NCI-H526 (cell line): Measurements from ENCODE around the gene REST.

Experiments
- DNase-seq, 2 experiments: peaks; one replicate each; lab custom pipeline; 2025; lab: John Stamatoyannopoulos, UW

Gene REST

GRCh38 chr4:56977321-56978012, 69.8 kb downstream of the REST start, which contains the start of gene NOA1:
Gene NOA1, minus strand, starts transcription at chr4:56977606. Its CDS starts 21 bp downstream, at chr4:56977585.
- peak; percentile 98 to 99 for DNase-seq

GRCh38 chr4:56978750-56979303, 71.1 kb downstream of the REST start, which contains the start of gene POLR2B:
Gene POLR2B, plus strand, starts transcription at chr4:56978896. Its CDS starts 90 bp downstream, at chr4:56978986.
- DNase-seq, result peak; percentile 93 to 97

DNA sequence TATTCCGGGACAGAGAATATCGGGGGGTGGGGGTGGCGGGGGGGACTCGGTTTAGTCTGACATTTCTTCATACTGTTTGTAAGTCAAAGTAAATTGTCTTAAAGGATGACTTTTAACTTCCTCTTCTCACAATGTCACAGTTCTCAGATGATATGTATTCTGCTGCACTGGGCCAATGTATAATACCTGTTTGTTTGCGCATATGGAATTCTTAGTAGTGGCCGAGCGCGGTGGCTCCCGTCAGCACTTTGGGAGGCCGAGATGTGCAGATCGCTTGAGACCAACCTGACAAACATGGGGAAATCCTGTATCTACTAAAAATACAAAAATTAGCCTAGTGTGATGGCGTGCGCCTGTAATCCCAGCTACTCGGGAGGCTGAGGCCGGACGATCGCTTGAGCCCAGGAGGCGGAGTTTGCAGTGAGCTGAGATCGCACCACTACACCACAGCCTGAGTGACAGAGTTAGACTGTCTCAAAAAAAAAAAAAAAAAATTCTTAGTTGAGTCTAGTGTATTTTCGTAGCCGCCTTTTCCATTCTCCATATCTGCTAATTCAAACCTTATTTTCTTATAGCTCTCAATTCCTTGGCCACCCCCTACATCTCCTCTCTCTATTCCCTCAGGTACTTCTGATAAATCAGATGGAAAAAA, 71.8 kb downstream of the REST start:
- peak; percentile 3 to 10 for DNase-seq

- DNase-seq, result no peak
Observed at GRCh38 chr4:56981795-56982201, 74.1 kb downstream of the REST start.

GRCh38 chr4:56986192-56986591, 78.5 kb downstream of the REST start:
- DNase-seq, result no peak

DNA sequence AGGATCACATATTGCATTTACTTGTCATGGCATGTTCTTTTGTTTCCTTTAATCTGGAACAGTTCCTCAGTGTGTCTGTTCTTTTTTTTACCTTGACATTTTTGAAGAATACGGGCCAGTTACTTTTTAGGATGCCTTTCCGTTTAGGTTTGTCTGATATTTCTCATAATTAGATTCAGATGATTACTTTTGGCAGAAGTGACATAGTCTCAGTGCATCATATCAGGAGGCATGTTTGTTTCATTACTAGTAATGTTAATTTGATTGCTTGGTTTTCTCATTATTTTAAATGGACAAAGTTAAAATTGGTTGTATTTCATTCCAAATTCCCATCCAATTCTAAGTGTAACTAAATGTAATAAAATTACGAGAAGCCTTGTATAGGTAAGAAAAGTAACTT, 79.3 kb downstream of the REST start:
- DNase-seq, result no peak

DNA sequence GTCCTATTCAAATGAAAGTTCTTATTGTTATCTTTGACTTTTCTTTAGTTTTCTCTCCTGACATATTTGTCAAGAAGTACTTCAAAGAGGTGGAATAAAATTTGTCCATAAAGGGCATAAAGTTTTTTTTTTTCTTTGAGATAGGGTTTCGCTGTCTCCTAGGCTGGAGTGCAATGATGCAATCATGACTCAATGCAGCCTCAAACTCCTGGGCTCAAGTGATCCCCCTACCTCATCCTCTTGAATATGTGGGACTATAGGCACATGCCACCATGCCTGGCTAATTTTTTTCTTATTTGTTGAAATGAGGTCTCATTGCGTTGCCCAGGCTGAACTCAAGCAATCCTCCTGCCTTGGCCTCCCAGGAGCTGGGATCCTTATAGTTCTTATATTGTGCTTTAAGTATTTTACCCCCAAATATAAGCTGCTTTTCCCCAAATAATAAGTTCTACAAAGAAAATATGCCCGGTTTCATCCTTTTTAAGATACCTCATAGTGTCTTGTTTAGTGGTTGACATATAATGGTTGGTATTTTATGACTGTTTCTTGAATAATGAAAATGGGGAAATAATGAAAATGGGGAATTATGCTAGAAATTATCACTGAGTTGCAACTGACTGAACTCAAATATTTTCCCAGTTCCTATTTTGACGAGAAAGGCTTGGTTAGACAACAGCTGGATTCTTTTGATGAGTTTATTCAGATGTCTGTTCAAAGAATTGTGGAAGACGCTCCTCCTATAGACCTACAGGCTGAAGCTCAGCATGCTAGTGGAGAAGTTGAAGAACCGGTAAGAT, 82.6 kb downstream of the REST start:
- DNase-seq, result no peak

- no peak for DNase-seq
Observed at GRCh38 chr4:56995525-56995924, 87.8 kb downstream of the REST start.

DNA sequence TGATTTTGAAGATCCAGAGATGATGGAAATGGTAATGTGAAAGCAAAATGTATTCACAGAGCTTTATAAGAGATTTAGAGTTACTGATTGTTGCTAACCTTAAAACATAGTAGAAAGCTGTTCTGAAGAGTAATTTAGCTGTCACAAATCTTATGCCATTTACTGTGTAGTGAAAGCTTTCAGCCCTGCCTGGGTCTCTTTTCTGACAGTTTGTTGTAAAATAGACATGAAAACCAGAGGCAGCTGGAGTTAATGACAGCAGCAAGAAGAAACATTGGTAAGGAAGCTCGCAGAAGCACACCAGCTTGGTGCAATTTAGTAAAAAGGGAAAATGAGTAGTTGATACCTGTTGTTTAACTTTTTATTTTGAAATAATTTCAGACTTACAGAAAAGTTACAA, 92.1 kb downstream of the REST start:
- DNase-seq, result no peak

DNA sequence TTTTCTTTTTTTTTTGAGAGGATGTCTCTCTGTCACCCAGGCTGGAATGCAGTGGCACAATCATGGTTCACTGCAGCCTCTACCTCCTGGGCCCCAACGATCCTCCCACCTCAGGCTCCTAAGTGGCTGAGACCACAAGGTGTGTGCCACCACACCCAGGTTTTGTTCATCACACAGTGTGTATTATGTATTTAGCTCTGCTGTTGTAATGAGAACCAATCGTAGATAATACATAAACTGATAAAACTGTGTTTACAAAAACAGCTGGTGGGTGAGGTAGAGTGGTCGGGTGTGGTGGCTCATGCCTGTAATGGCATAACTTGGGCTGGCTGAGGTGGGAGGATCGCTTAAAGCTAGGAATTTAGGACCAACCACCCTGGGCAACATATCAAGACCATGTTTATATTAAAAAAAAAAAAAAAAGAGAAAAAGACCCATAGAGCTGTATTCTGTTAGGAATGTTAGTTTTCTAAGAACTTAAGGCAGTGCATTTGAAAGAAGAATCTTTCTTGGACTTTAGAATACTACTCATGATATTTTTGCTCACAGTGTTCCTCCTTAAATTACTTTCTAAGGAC, 105.9 kb downstream of the REST start:
- DNase-seq, result no peak
